Naive thymus-derived CD4-positive, alpha-beta T cell (primary cell): ENCODE results near the gene OSBPL5. TPM values are rescaled to one million over a fixed set of nuclear protein-coding genes. Genes with fewer than 3 reads are reported as not detected.

ENCODE experiments used
- ATAC-seq: fragments of 150-1000 bp; cut with Tn5 transposase; 2 replicates; pipeline ENCODE4 v1.10.0; 2021; ENCODE audit warnings: mild to moderate bottlenecking, moderate library complexity
- CTCF ChIA-PET: fragments of 350-600 bp; sonication (Branson Sonifier 250); formaldehyde crosslinking; loops from one replicate; lab custom pipeline; 2021; ENCODE audit warnings: antibody characterized with exemption; lab: Charles Lee
- POLR2A ChIA-PET: fragments of 350-600 bp; sonication (Branson Sonifier 250); formaldehyde crosslinking; loops from one replicate; lab custom pipeline; 2021; ENCODE audit warnings: antibody characterized with exemption, inconsistent platforms; lab: Charles Lee
- DNase-seq, 9 donors: peaks; one replicate each; pipeline versions ENCODE4 v3.0.0 to v3.0.0-alpha.2; 2020 to 2022; ENCODE audit warnings: mixed read lengths in 1 of 9
- H3K27ac ChIP-seq: one replicate; pipeline ENCODE4 v1.7.0; 2013; ENCODE audit warnings: mild to moderate bottlenecking, low read depth, low read length, moderate library complexity
- H3K27me3 ChIP-seq, 2 donors: one replicate each; pipeline ENCODE4 v1.7.0; 2013; ENCODE audit warnings: low read length in 2 of 2, mild to moderate bottlenecking in 2 of 2, moderate library complexity in 2 of 2; ENCODE audit not compliant: control insufficient read depth in 2 of 2, insufficient read depth in 2 of 2
- H3K36me3 ChIP-seq, 3 experiments: 1 replicate in 2 of 3; 2 replicates in 1 of 3; pipeline ENCODE4 v1.7.0; 2013; ENCODE audit warnings: low read length in 3 of 3, mild to moderate bottlenecking in 3 of 3, moderate library complexity in 1 of 3; ENCODE audit not compliant: insufficient read depth in 3 of 3, control insufficient read depth in 2 of 3
- H3K4me1 ChIP-seq, 2 donors: one replicate each; pipeline ENCODE4 v1.7.0; 2013; ENCODE audit warnings: low read length in 2 of 2, mild to moderate bottlenecking in 2 of 2, moderate library complexity in 1 of 2; ENCODE audit not compliant: control insufficient read depth in 2 of 2, insufficient read depth in 2 of 2
- H3K4me3 ChIP-seq: 2 replicates; pipeline ENCODE4 v1.7.0; 2013; ENCODE audit warnings: mild to moderate bottlenecking, low read length
- H3K9me3 ChIP-seq, 3 experiments: 1 replicate in 2 of 3; 2 replicates in 1 of 3; pipeline ENCODE4 v1.7.0; 2013; ENCODE audit warnings: low read length in 3 of 3; ENCODE audit not compliant: control insufficient read depth in 2 of 3
- H3K27ac Mint-ChIP-seq, 9 donors: one replicate each; pipeline ENCODE4 v1.8.0; 2020 to 2022; ENCODE audit warnings: mixed read lengths in 9 of 9, mild to moderate bottlenecking in 8 of 9, moderate library complexity in 5 of 9, inconsistent platforms in 2 of 9
- H3K27me3 Mint-ChIP-seq, 5 donors: one replicate each; pipeline ENCODE4 v1.8.0; 2021 to 2022; ENCODE audit warnings: mixed read lengths in 5 of 5, mild to moderate bottlenecking in 1 of 5
- H3K36me3 Mint-ChIP-seq, 5 donors: one replicate each; pipeline ENCODE4 v1.8.0; 2020 to 2022; ENCODE audit warnings: mixed read lengths in 5 of 5, mild to moderate bottlenecking in 3 of 5, inconsistent platforms in 1 of 5
- H3K4me1 Mint-ChIP-seq, 7 donors: one replicate each; pipeline ENCODE4 v1.8.0; 2020 to 2022; ENCODE audit warnings: mixed read lengths in 7 of 7, mild to moderate bottlenecking in 3 of 7, inconsistent platforms in 1 of 7
- H3K4me3 Mint-ChIP-seq, 10 donors: one replicate each; pipeline ENCODE4 v1.8.0; 2020 to 2022; ENCODE audit warnings: mild to moderate bottlenecking in 10 of 10, mixed read lengths in 10 of 10, moderate library complexity in 6 of 10, inconsistent platforms in 2 of 10
- H3K9me3 Mint-ChIP-seq, 11 donors: one replicate each; pipeline ENCODE4 v1.8.0; 2020 to 2022; ENCODE audit warnings: mixed read lengths in 11 of 11, mild to moderate bottlenecking in 4 of 11, inconsistent platforms in 1 of 11, moderate library complexity in 1 of 11
- intact Hi-C, 2 donors: fragments of 100-400 bp; cut with micrococcal nuclease; formaldehyde crosslinking; loops; one replicate each; pipeline ENCODE4 v1.15.1; 2023
- polyA plus RNA-seq, 2 donors: library from polyadenylated mRNA; unstranded; fragments of 300-500 nt; fragmentation: Illumina TruSeq; gene quantifications; one replicate each; pipeline ENCODE4 v1.2.3, GENCODE V29; 2021
- total RNA-seq, 6 experiments: library from RNA in 5 of 6; stranded (reverse) in 5 of 6; gene quantifications; 1 replicate in 5 of 6; 2 replicates in 1 of 6; pipeline ENCODE4 v1.2.3 and lab custom pipeline; 2021 to 2026

Gene OSBPL5
- total and polyA plus RNA-seq, 7 experiments from 2014 or later, result 0.51 to 76.7 (median 5.5) TPM

DNA sequence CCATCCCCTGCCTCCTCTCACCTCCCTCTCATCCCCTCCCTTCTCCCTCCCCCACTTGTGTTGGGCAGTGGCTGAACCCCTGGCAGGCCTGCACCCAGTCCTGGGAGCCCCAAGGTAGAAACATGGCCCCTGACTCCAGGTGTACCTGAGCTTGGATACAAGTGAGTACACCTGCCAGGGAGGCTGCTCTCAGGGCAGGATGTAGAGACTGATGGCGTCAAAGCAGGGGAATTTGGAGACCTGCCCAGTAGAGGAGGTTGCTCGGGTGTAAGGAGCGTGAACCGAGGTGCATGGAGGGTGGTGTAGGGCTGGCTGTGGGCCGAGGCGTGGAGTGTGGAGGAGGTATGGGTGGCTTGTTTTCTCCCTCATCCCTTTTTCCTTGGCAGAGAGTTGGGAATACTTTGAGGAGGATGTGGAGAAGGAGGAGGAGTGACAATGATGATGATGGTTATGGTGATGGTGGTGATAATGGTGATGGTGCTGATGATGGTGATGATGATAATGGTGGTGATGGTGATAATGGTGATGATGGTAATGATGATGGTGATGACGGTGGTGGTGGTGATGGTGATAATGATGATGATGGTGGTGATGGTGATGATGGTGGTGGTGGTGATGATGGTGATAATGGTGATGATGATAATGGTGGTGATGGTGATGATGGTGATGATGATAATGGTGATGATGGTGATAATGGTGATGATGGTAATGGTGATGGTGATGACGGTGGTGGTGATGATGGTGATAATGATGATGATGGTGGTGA is 41.2 kb upstream of the OSBPL5 start:
- no peak for DNase-seq
- Mint-ChIP-seq H3K4me3 (no peak overlapping the region), H3K9me3 (peaks cover 0 to 8% (median 2%) of the 10 kb centered on the region in 11 donors), H3K4me1 (peaks cover 0 to 17% (median 4%) of the 10 kb centered on the region in 7 donors), H3K27me3 (peaks cover 4 to 13% (median 9%) of the 10 kb centered on the region in 5 donors), H3K36me3 (no peaks in the 10 kb centered on the region), H3K27ac (no peak overlapping the region)
- ChIA-PET POLR2A (interaction anchor here (1.5 kb wide), 1 partner anchor 11 kb away, joined by 3 read pairs; no protein-coding TSS in a partner anchor), CTCF (no interaction called here)
- Histone ChIP-seq H3K36me3 (no peaks in the 10 kb centered on the region), H3K27me3 (no peaks in the 10 kb centered on the region), H3K4me1 (no peaks in the 10 kb centered on the region), H3K27ac (no peak overlapping the region), H3K9me3 (peaks cover 0 to 6% (median 0%) of the 10 kb centered on the region in 3 experiments), H3K4me3 (no peak overlapping the region)
- intact Hi-C loops, result no loop called here
- no peak for ATAC-seq

DNA sequence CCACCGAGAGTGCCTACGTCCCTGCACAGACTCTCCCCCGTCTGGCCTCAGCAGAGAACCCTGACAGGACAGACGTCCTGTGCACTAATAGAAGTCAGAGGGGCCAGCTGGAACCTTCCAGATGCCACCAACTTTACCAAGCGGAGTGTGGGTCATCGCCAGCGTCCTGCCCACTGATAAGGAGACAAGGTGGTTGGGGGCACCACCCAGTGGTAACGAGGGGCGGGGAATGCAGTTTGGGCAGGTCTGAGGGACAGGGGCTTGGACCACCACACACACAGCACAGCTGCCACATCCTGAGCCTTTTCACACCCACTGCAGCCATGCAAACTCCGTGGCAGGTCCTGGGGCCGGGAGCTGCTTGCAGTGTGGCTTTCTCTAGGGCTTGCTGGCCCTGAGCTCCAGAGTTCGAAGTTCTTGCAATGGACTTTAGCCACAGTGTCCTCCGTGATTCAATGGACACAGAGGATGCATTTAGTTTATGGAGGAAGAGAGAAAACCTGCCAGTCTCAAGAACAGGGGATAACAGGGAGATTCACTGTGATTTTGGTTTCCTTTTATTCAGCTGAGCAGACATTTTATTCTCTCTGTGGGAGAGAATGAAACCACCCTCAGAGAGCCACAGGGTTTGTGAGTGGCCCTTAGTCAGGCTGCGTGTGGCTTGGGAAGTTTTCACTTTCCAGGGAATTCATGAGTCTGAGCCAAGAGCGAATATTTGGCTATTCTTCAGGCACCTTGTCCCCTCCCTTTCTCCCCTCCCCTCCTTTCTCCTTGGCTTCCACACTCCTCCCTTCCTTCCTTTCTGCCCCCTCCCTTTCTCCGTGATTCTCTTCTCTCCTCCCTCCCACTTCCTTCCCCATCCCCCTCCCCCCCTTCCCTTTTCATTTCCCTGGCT is 40.4 kb upstream of the OSBPL5 start:
- Histone ChIP-seq H3K4me1 (no peaks in the 10 kb centered on the region), H3K4me3 (no peak overlapping the region), H3K27me3 (no peaks in the 10 kb centered on the region), H3K27ac (no peak overlapping the region), H3K9me3 (peaks cover 0 to 6% (median 0%) of the 10 kb centered on the region in 3 experiments), H3K36me3 (no peaks in the 10 kb centered on the region)
- Mint-ChIP-seq H3K9me3 (peaks cover 0 to 2% (median 0%) of the 10 kb centered on the region in 11 donors), H3K36me3 (no peaks in the 10 kb centered on the region), H3K4me3 (no peak overlapping the region), H3K27ac (no peak overlapping the region), H3K4me1 (peaks cover 0 to 17% (median 4%) of the 10 kb centered on the region in 7 donors), H3K27me3 (peaks cover 5 to 17% (median 10%) of the 10 kb centered on the region in 5 donors)
- DNase-seq, result no peak
- CTCF ChIA-PET, result no interaction called here
- POLR2A ChIA-PET, result interaction anchor here (1.5 kb wide), 1 partner anchor 10 kb away, joined by 3 read pairs; no protein-coding TSS in a partner anchor
- peak; percentile 32 for ATAC-seq
- intact Hi-C loops, result no loop called here

DNA sequence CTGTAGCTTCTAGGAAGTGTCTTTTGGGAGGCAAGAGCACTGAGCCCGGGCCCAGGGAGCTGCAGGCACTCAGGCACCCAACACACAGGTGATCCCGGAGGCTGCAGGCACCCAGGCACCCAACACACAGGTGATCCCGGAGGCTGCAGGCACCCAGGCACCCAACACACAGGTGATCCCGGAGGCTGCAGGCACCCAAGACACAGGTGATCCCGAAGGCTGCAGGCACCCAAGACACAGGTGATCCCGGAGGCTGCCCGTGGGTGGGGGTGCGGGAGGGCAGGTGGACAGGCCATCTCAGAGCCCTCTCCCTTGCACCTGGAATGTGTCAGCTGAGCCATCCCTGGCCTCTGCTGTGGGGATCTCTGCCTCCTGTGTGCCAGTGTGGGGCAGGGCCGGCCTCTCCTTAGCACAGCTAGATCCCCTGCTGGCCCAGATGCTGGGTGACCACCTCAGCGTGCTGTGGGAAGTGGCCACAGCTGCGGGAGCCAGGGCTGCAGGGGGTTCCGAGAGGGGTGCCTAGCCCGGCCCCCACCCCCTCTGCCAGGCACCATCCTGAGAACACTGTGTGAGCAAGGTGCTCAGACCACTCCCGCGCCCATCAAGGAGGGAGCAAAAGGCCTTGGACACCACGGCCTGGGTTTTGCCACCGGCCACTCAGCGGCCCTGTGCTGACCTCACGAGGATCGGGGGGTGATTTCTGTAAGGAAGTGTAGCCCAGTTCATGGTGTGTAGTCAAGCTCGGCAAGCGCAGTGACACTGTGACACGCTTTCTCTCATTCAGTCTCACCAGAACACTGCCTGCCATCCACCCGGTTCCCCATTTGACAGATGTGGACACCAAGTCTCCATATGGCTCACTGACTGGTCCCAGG is 39.3 kb upstream of the OSBPL5 start:
- DNase-seq (no peak), ATAC-seq (no peak)
- CTCF ChIA-PET, result no interaction called here
- no peaks in the 10 kb centered on the region for H3K4me1 ChIP-seq
- H3K4me3 ChIP-seq, result no peak overlapping the region
- no peak overlapping the region for H3K27ac Mint-ChIP-seq
- intact Hi-C loops, result no loop called here
- peaks cover 0 to 6% (median 0%) of the 10 kb centered on the region in 3 experiments for H3K9me3 ChIP-seq
- no peaks in the 10 kb centered on the region for H3K27me3 ChIP-seq
- no peaks in the 10 kb centered on the region for H3K36me3 Mint-ChIP-seq
- POLR2A ChIA-PET, result interaction anchor here (1.5 kb wide), 1 partner anchor 9 kb away, joined by 3 read pairs; no protein-coding TSS in a partner anchor
- H3K4me1 Mint-ChIP-seq, result peaks cover 0 to 17% (median 4%) of the 10 kb centered on the region in 7 donors
- H3K4me3 Mint-ChIP-seq, result no peak overlapping the region
- no peaks in the 10 kb centered on the region for H3K36me3 ChIP-seq
- peaks cover 5 to 26% (median 14%) of the 10 kb centered on the region in 5 donors for H3K27me3 Mint-ChIP-seq
- H3K9me3 Mint-ChIP-seq, result peaks cover 0 to 2% (median 0%) of the 10 kb centered on the region in 11 donors
- no peak overlapping the region for H3K27ac ChIP-seq

DNA sequence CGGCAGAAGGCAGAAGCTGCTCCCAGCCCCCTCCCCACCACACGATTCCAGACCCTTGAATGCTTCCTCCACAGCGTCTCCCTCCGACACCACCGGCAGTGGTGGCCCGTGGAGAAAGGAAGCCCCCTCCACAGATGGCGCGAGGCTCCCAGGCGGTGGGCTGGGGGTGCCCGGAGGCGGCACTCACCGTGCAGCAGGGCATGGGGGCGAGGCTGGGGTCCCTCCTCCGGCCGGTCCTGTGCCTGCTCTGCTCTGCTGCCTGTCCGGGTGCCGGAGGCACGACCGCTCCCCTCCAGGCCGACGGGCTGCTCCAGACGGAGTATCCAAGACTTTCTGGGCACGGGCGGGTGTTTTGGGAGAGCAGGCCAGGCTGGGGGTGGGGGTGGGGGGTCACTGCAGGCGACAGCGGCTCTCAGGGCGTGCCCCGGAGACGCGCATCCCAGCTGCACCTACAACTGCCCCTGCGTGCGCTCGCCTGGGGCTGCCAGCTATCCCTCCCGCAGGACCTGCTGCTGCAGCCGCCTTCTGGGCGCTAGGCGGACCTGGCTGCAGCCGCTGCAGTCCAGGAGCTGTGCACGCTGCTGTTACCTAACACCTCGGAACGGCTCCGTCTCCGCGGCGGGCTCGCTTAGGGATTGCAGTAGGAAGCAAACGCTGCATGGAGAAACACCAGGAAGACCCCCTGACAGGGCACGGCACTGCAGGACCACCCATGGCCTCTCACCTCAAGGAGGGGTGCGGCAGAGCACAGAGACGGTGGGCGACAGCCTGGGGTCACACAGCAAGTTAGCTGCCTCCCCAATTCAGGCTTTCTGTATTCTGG is 38.3 kb upstream of the OSBPL5 start:
- Mint-ChIP-seq H3K4me1 (peaks cover 0 to 17% (median 4%) of the 10 kb centered on the region in 7 donors), H3K9me3 (no peaks in the 10 kb centered on the region), H3K4me3 (peak overlapping the region in 1 of 10 donors; percentile 73), H3K27me3 (peaks cover 7 to 28% (median 17%) of the 10 kb centered on the region in 5 donors), H3K27ac (no peak overlapping the region), H3K36me3 (no peaks in the 10 kb centered on the region)
- DNase-seq, result no peak
- CTCF ChIA-PET, result no interaction called here
- Histone ChIP-seq H3K27me3 (no peaks in the 10 kb centered on the region), H3K4me3 (no peak overlapping the region), H3K4me1 (no peaks in the 10 kb centered on the region), H3K9me3 (peaks cover 0 to 6% (median 0%) of the 10 kb centered on the region in 3 experiments), H3K27ac (no peak overlapping the region), H3K36me3 (no peaks in the 10 kb centered on the region)
- no peak for ATAC-seq
- intact Hi-C loops, result no loop called here
- POLR2A ChIA-PET, result no interaction called here

DNA sequence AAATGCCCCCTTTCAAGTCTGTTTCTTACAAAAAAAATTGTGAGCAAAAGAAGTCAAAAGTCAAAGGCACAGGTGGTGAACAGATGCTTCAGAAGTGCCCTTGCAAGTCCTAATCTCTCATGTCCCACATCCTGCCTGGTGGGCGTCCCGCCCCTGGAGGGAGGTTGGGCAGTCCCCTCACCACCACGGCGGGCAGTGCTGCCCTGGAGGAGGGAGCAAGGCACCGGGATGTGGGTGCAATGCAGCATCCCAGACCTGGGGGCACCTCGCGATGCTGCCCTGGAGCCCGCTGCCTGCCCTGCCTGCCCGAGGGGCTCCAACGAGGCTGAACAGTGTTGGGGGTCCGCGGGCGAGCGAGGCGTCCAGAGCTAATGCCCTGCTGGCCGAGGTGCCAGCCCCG is 37.6 kb upstream of the OSBPL5 start:
- intact Hi-C loops, result no loop called here
- H3K27me3 ChIP-seq, result no peaks in the 10 kb centered on the region
- peak; percentile 26 for ATAC-seq

More for the DNA sequence above, 37.6 kb upstream of the OSBPL5 start:
- Mint-ChIP-seq H3K4me1 (peaks cover 0 to 17% (median 4%) of the 10 kb centered on the region in 7 donors), H3K27ac (no peak overlapping the region), H3K4me3 (peak overlapping the region in 1 of 10 donors; percentile 73), H3K27me3 (peaks cover 9 to 31% (median 19%) of the 10 kb centered on the region in 5 donors), H3K9me3 (no peaks in the 10 kb centered on the region), H3K36me3 (no peaks in the 10 kb centered on the region)
- Histone ChIP-seq H3K4me1 (no peaks in the 10 kb centered on the region), H3K27ac (no peak overlapping the region), H3K36me3 (no peaks in the 10 kb centered on the region), H3K4me3 (no peak overlapping the region), H3K9me3 (peaks cover 0 to 6% (median 0%) of the 10 kb centered on the region in 3 experiments)
- ChIA-PET POLR2A (no interaction called here), CTCF (no interaction called here)
- DNase-seq, result no peak
